ENCODE results near the gene FAM241A.

Gene FAM241A

DNA sequence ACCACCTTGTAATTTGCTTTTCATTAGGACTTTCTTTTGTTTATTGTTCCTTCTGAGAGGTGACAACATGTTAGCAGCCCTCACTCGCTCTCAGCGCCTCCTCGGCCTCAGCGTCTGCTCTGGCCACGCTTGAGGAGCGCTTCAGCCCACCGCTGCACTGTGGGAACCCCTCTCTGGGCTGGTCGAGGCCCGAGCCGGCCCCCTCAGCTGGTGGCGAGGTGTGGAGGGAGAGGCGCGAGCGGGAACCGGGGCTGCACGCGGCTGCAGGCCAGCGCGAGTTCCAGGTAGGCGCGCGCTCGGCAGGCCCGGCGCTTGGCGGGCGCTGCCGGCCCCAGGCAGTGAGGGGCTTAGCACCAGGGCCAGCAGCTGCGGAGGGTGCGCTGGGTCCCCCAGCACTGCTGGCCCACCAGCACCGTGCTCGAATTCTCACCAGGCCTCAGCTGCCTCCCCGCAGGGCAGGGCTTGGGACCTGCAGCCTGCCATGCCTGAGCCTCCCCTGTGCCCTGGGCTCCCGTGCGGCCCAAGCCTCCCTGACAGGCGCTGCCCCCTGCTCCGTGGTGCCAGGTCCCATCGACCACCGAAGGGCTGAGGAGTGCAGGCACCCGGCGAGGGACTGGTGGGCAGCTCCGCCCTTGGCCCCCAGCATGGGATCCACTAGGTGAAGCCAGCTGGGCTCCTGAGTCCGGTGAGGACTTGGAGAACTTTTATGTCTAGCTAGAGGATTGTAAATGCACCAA is 77.1 kb downstream of the FAM241A start:
- Histone ChIP-seq H3K9me3 (no peaks in the 10 kb centered on the region), H3K27me3 (no peaks in the 10 kb centered on the region), H3K4me1 (ENCODE audit: control insufficient read depth in 1 of 2, insufficient read depth in 1 of 2, low read depth in 1 of 2, low read length in 1 of 2) (no peaks in the 10 kb centered on the region), H3K27ac (no peak overlapping the region), H3K4me3 (ENCODE audit: low read depth in 1 of 2, low read length in 1 of 2) (no peak overlapping the region), H3K36me3 (no peaks in the 10 kb centered on the region)
- TF ChIP-seq, protein P1, sequence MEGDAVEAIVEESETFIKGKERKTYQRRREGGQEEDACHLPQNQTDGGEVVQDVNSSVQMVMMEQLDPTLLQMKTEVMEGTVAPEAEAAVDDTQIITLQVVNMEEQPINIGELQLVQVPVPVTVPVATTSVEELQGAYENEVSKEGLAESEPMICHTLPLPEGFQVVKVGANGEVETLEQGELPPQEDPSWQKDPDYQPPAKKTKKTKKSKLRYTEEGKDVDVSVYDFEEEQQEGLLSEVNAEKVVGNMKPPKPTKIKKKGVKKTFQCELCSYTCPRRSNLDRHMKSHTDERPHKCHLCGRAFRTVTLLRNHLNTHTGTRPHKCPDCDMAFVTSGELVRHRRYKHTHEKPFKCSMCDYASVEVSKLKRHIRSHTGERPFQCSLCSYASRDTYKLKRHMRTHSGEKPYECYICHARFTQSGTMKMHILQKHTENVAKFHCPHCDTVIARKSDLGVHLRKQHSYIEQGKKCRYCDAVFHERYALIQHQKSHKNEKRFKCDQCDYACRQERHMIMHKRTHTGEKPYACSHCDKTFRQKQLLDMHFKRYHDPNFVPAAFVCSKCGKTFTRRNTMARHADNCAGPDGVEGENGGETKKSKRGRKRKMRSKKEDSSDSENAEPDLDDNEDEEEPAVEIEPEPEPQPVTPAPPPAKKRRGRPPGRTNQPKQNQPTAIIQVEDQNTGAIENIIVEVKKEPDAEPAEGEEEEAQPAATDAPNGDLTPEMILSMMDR (IDR thresholded peaks at IDR 0.05) = no peak

DNA sequence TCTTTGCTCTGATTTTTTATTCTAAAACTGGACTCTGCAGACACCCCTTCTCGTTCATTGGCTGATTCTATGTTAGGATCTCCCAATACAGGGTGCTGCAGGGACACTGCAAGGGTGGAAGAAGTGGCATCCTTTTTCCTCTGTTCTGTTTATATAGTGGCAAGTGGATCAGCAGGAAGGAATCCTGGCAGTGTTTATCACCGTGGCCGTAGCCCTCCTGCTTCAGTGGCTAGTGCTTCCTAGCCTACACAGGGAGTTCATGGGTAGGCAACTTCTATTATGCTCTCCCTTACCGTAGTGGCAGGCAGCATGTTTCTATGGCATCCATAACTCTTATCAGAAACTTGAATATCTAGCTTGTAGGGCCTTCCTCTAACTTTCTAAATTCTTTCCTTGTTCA is 79.9 kb downstream of the FAM241A start:
- no peak overlapping the region for H3K27ac ChIP-seq
- no peaks in the 10 kb centered on the region for H3K36me3 ChIP-seq
- no peak overlapping the region for H3K4me3 ChIP-seq (ENCODE audit: low read depth in 1 of 2, low read length in 1 of 2)
- H3K4me1 ChIP-seq (ENCODE audit: control insufficient read depth in 1 of 2, insufficient read depth in 1 of 2, low read depth in 1 of 2, low read length in 1 of 2) = no peaks in the 10 kb centered on the region
- TF ChIP-seq, protein P1 (IDR thresholded peaks at IDR 0.05) = no peak
- H3K27me3 ChIP-seq = peaks cover 9% of the 10 kb centered on the region
- no peaks in the 10 kb centered on the region for H3K9me3 ChIP-seq

DNA sequence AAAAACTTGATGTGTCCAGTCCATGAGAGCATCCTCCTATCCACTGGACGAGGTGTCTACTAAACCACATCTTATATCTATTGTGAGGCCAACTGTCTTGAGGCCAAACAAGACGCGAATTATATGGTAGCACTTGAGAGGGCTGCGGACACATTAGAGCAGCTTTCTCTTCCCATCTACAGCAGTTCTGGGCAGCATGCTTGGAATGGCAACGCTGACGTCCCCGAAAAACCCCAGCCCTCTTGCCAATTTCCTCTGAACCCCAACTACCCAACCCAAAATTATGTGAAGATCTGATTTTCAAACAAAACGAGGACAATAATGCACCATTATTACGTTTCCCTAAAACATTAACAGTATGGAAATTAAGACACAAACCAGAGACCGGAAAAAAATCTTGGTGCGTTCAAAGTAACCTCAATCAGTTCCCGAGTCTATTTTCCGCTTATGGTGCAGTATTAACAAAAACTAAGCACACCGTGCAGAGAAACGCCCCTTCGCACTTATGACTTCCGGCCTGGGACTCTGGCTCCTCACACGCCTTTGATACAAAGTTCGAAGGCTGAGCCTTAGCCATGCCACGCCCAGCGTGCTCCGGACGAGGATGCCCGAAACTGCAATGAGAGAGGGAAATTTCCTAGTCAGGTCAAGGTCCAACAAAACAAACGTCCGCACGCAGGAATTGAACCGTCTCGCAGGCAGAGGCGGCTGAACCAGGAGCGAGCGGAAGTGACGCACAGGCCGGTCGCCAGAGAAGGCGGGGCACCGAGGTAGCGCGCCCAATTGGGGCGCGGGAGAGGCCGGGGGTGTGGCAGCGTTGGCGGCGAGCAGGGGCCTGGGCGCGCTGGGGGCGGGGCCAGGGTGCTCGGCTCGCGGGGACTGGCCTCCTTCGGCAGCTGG is 85.9 kb downstream of the FAM241A start:
- peaks cover 9% of the 10 kb centered on the region for H3K27me3 ChIP-seq
- H3K27ac ChIP-seq = peak overlapping the region; percentile 92
- H3K9me3 ChIP-seq = no peaks in the 10 kb centered on the region
- H3K36me3 ChIP-seq = no peaks in the 10 kb centered on the region
- peaks cover 17% of the 10 kb centered on the region in 2 experiments for H3K4me1 ChIP-seq (ENCODE audit: control insufficient read depth in 1 of 2, insufficient read depth in 1 of 2, low read depth in 1 of 2, low read length in 1 of 2)
- peak overlapping the region; percentile 67 to 95 for H3K4me3 ChIP-seq (ENCODE audit: low read depth in 1 of 2, low read length in 1 of 2)
- TF ChIP-seq, protein P1 (IDR thresholded peaks at IDR 0.05) = peak; percentile 60

DNA sequence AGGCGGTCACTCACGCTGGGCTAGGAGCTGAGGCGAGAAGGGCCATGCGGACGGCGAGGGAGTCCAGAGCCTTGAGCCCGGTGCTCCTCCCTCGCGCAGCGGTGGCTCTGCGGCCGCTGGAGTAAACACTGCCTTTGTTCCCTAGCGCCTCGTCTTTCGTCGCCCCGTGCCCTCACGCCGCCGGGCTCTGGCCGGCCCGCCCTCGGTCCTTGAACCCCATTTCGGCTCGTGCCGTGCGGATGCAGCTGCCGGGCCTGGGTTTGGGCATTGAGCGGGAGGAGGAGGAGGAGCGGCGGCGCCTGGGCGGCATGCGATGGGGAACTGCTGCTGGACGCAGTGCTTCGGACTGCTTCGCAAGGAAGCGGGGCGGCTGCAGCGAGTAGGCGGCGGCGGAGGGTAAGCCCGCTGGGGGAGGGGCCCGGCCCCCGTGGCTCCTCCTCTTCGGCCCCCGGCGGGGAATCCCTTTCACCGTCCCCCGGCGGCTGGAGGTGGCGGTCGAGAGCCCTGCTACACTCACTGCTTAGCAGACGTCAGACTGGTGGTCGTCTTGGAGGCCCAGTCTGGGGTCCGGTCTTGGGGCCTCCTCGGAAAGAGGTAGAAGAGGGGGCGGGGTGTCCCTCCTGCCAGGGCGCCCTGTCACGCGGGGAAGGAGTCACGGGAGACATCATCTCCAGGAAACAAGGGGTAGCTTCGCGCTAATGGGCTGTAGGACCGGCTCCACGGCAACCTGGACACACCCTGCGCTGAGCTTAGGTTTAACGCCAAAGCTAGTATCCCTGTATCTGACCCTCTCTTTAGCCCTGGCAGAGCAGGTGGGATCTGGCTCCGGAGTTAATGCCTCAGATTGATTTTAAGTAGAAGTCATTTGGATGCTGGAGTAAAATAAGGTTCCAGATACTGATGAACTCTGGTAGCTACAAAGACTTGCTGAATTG is 86.8 kb downstream of the FAM241A start, which contains the start of gene AP1AR:
Gene AP1AR (plus strand): TSS at position 9 of the 935 bp plus-strand sequence. CDS start 305 bp downstream, at position 314.
- Histone ChIP-seq H3K4me1 (ENCODE audit: control insufficient read depth in 1 of 2, insufficient read depth in 1 of 2, low read depth in 1 of 2, low read length in 1 of 2) (peaks cover 17% of the 10 kb centered on the region in 2 experiments), H3K27ac (peak within 1 kb of the TSS; percentile 92), H3K36me3 (no peaks in the 10 kb centered on the region), H3K4me3 (ENCODE audit: low read depth in 1 of 2, low read length in 1 of 2) (peak within 1 kb of the TSS; percentile 67 to 95), H3K9me3 (no peaks in the 10 kb centered on the region), H3K27me3 (peaks cover 9% of the 10 kb centered on the region)
- TF ChIP-seq, protein P1 (IDR thresholded peaks at IDR 0.05) = peak; percentile 6
